ENCODE results near the gene PER1. TPM values are rescaled to one million over a fixed set of nuclear protein-coding genes. Genes with fewer than 3 reads are reported as not detected.

The PER1 gene
- total and polyA plus RNA-seq, 9 of the 15 experiments (the other 6 are each of a cell fraction or from before 2014, with no cell fraction given) = 0.13 to 26.0 (median 3.4) TPM

DNA sequence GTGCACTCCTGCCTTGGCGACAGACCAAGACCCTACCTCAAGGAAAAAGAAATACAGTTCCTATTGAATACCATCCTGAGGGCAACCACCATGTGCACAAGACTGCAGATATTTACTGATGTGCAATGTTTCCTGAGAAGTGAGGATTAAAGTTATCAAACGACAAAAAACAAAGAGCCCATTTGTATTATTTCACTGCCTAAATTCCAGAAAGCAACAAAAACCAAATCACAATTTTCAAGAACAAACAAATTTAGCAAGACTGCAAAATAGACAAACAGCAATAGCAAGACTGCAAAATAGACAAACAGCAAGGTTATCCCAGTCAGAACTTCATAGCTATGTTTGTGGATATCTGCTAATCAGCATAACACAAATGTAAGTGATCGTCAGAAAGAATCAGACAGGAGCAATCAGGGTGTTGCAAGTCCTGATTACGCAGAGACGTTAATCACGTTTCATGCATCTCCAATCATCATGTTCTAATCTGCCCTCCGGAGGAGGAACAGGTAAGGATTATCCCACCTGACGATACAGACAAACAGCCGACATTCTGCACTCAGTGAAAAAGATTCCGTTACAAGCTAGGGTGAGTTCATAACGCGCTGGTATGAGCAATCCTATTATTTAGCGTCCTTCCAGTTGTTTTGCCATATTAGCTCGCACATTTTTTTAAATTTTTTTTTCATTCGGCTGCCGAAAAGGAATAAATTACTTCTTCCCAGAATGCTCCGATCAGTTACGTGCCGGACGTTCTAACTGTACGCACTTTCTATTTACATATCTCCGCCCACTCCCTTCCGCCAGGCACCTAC lies 21.1 kb upstream of the PER1 start (continued):
- TF ChIP-seq, protein P1, sequence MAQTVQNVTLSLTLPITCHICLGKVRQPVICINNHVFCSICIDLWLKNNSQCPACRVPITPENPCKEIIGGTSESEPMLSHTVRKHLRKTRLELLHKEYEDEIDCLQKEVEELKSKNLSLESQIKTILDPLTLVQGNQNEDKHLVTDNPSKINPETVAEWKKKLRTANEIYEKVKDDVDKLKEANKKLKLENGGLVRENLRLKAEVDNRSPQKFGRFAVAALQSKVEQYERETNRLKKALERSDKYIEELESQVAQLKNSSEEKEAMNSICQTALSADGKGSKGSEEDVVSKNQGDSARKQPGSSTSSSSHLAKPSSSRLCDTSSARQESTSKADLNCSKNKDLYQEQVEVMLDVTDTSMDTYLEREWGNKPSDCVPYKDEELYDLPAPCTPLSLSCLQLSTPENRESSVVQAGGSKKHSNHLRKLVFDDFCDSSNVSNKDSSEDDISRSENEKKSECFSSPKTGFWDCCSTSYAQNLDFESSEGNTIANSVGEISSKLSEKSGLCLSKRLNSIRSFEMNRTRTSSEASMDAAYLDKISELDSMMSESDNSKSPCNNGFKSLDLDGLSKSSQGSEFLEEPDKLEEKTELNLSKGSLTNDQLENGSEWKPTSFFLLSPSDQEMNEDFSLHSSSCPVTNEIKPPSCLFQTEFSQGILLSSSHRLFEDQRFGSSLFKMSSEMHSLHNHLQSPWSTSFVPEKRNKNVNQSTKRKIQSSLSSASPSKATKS (CRISPR knock-in tag; IDR thresholded peaks at IDR 0.05) = peak; percentile 86
- TF ChIP-seq PCBP2 (IDR thresholded peaks at IDR 0.05; ENCODE audit: low read depth, low read length, poor library complexity, severe bottlenecking) (no peak), ESRRA (IDR thresholded peaks at IDR 0.05; ENCODE audit: borderline replicate concordance, low read depth) (peak; percentile 56; the same call in 1 of the 2 replicates), ZNF146 (CRISPR knock-in tag; IDR thresholded peaks at IDR 0.05; ENCODE audit: unreplicated experiment) (no peak), ETS2 (tag; IDR thresholded peaks at IDR 0.05; ENCODE audit: borderline replicate concordance, poor library complexity, severe bottlenecking) (no peak), CHD4 (IDR thresholded peaks at IDR 0.05; ENCODE audit: insufficient read depth, insufficient replicate concordance, low read depth, low read length, poor library complexity, severe bottlenecking) (no peak), KAT7 (CRISPR knock-in tag; IDR thresholded peaks at IDR 0.05; ENCODE audit: borderline replicate concordance) (peak; percentile 63; the same call in 1 of the 2 replicates), ZNF253 (CRISPR knock-in tag; conservative IDR thresholded peaks at IDR 0.05) (peak; percentile 93), ZNF764 (CRISPR knock-in tag; IDR thresholded peaks at IDR 0.05; ENCODE audit: low read depth) (peak; percentile 95), KLF1 (tag; IDR thresholded peaks at IDR 0.05) (0 out of 2 replicates have a peak, but pooled peaks have one; percentile 61), ZNF311 (CRISPR knock-in tag; IDR thresholded peaks at IDR 0.05) (0 out of 2 replicates have a peak, but pooled peaks have one; percentile 38), HNRNPK (IDR thresholded peaks at IDR 0.05; ENCODE audit: low read depth, low read length, poor library complexity, severe bottlenecking) (no peak), NFATC3 (IDR thresholded peaks at IDR 0.05) (peak; percentile 90), ZNF12 (CRISPR knock-in tag; IDR thresholded peaks at IDR 0.05) (no peak; the same call in 1 of the 2 replicates), PHF8 (IDR thresholded peaks at IDR 0.05; ENCODE audit: borderline replicate concordance, low read length) (peak; percentile 23; the same call in 1 of the 2 replicates), MBD2 (IDR thresholded peaks at IDR 0.05; ENCODE audit: borderline replicate concordance, low read depth) (peak; percentile 95), ARHGAP35 (IDR thresholded peaks at IDR 0.05; ENCODE audit: partially characterized antibody) (peak; percentile 100), ZNF165 (CRISPR knock-in tag; IDR thresholded peaks at IDR 0.05; ENCODE audit: borderline replicate concordance) (no peak)
- TF ChIP-seq, protein P2, sequence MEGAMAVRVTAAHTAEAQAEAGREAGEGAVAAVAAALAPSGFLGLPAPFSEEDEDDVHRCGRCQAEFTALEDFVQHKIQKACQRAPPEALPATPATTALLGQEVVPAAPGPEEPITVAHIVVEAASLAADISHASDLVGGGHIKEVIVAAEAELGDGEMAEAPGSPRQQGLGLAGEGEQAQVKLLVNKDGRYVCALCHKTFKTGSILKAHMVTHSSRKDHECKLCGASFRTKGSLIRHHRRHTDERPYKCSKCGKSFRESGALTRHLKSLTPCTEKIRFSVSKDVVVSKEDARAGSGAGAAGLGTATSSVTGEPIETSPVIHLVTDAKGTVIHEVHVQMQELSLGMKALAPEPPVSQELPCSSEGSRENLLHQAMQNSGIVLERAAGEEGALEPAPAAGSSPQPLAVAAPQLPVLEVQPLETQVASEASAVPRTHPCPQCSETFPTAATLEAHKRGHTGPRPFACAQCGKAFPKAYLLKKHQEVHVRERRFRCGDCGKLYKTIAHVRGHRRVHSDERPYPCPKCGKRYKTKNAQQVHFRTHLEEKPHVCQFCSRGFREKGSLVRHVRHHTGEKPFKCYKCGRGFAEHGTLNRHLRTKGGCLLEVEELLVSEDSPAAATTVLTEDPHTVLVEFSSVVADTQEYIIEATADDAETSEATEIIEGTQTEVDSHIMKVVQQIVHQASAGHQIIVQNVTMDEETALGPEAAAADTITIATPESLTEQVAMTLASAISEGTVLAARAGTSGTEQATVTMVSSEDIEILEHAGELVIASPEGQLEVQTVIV (CRISPR knock-in tag; IDR thresholded peaks at IDR 0.05; ENCODE audit: borderline replicate concordance) = peak; percentile 85

Data from K562 (cell line).